H9 (cell line): ENCODE measurements around the gene MT3. TPM values are rescaled to one million over a fixed set of nuclear protein-coding genes. Genes with fewer than 3 reads are reported as not detected.
A peak's percentile ranks its signal among the peaks of the same experiment; 100 is the strongest.

Experiments used
- DNase-seq: peaks from one replicate; pipeline ENCODE4 v3.0.0-alpha.2; 2017
- H2AFZ ChIP-seq: one replicate; pipeline ENCODE4 v1.6.1; 2013; ENCODE audit warnings: mild to moderate bottlenecking, low read length, control low read depth, moderate library complexity
- H2AK5ac ChIP-seq: 2 replicates; pipeline ENCODE4 v1.6.1; 2013; ENCODE audit warnings: low read length, control low read depth, mixed read lengths; ENCODE audit not compliant: insufficient read length
- H2BK120ac ChIP-seq: one replicate; pipeline ENCODE4 v1.6.1; 2013; ENCODE audit warnings: low read depth, mild to moderate bottlenecking, low read length, control low read depth, inconsistent platforms; ENCODE audit not compliant: poor library complexity, severe bottlenecking
- H2BK12ac ChIP-seq: 2 replicates; pipeline ENCODE4 v1.6.1; 2013; ENCODE audit warnings: low read length, control low read depth, mixed read lengths, low read depth; ENCODE audit not compliant: insufficient read length
- H2BK15ac ChIP-seq: 2 replicates; pipeline ENCODE4 v1.6.1; 2013; ENCODE audit warnings: low read depth, low read length, control low read depth
- H2BK20ac ChIP-seq: one replicate; pipeline ENCODE4 v1.6.1; 2013; ENCODE audit warnings: low read depth, mild to moderate bottlenecking, low read length, control low read depth, inconsistent platforms; ENCODE audit not compliant: poor library complexity, severe bottlenecking
- H2BK5ac ChIP-seq: 2 replicates; pipeline ENCODE4 v1.6.1; 2013; ENCODE audit warnings: low read length, control low read depth, mixed read lengths; ENCODE audit not compliant: insufficient read length
- H3K14ac ChIP-seq: 2 replicates; pipeline ENCODE4 v1.6.1; 2013; ENCODE audit warnings: low read length, control low read depth; ENCODE audit not compliant: insufficient read depth
- H3K18ac ChIP-seq: 2 replicates; pipeline ENCODE4 v1.6.1; 2013; ENCODE audit warnings: low read depth, mild to moderate bottlenecking, mixed read lengths, low read length, control low read depth; ENCODE audit not compliant: insufficient read length
- H3K23ac ChIP-seq: 2 replicates; pipeline ENCODE4 v1.6.1; 2013; ENCODE audit warnings: low read length, control low read depth, mixed read lengths, low read depth; ENCODE audit not compliant: insufficient read length
- H3K23me2 ChIP-seq: 2 replicates; pipeline ENCODE4 v1.6.1; 2013; ENCODE audit warnings: low read depth, mild to moderate bottlenecking, mixed read lengths, low read length, control low read depth; ENCODE audit not compliant: insufficient read length, poor library complexity, severe bottlenecking
- H3K27ac ChIP-seq: 2 replicates; pipeline ENCODE4 v1.5.1; 2013; ENCODE audit warnings: low read length, control low read depth, mixed read lengths, low read depth; ENCODE audit not compliant: insufficient read length
- H3K27me3 ChIP-seq: 2 replicates; pipeline ENCODE4 v1.6.1; 2013; ENCODE audit warnings: low read length, control low read depth, inconsistent platforms; ENCODE audit not compliant: insufficient read depth
- H3K4ac ChIP-seq: 2 replicates; pipeline ENCODE4 v1.6.1; 2013; ENCODE audit warnings: low read depth, mild to moderate bottlenecking, control low read depth, inconsistent platforms, low read length, moderate library complexity
- H3K4me1 ChIP-seq: 2 replicates; pipeline ENCODE4 v1.6.1; 2013; ENCODE audit warnings: low read length, control low read depth, inconsistent platforms; ENCODE audit not compliant: insufficient read depth
- H3K4me2 ChIP-seq: 2 replicates; pipeline ENCODE4 v1.6.1; 2013; ENCODE audit warnings: low read length, control low read depth, mixed read lengths; ENCODE audit not compliant: insufficient read length, insufficient read depth
- H3K56ac ChIP-seq: 2 replicates; pipeline ENCODE4 v1.6.1; 2013; ENCODE audit warnings: low read depth, mild to moderate bottlenecking, mixed read lengths, low read length, control low read depth; ENCODE audit not compliant: insufficient read length
- H3K79me1 ChIP-seq: 2 replicates; pipeline ENCODE4 v1.6.1; 2013; ENCODE audit warnings: low read depth, mild to moderate bottlenecking, moderate library complexity, low read length, control low read depth, inconsistent platforms; ENCODE audit not compliant: insufficient read depth, poor library complexity, severe bottlenecking
- H3K79me2 ChIP-seq: 2 replicates; pipeline ENCODE4 v1.6.1; 2013; ENCODE audit warnings: low read length, control low read depth, inconsistent platforms; ENCODE audit not compliant: insufficient read depth
- H3K9ac ChIP-seq: 2 replicates; pipeline ENCODE4 v1.6.1; 2013; ENCODE audit warnings: low read length, control low read depth, mixed read lengths; ENCODE audit not compliant: insufficient read length; ENCODE audit errors: extremely low read depth
- H3K9me3 ChIP-seq: one replicate; pipeline ENCODE4 v1.6.1; 2013; ENCODE audit warnings: low read depth, low read length, inconsistent platforms; ENCODE audit not compliant: control insufficient read depth
- H3T11ph ChIP-seq: one replicate; pipeline ENCODE4 v1.6.1; 2013; ENCODE audit warnings: mild to moderate bottlenecking, low read length, control low read depth, inconsistent platforms
- H4K20me1 ChIP-seq: one replicate; pipeline ENCODE4 v1.6.1; 2013; ENCODE audit not compliant: control insufficient read depth, insufficient read length, insufficient read depth
- H4K5ac ChIP-seq: 2 replicates; pipeline ENCODE4 v1.6.1; 2013; ENCODE audit warnings: low read depth, mild to moderate bottlenecking, mixed read lengths, low read length, control low read depth; ENCODE audit not compliant: insufficient read length
- H4K8ac ChIP-seq: replicated peaks from 2 replicates; pipeline ENCODE4 v1.6.1; 2013; ENCODE audit warnings: low read length, control low read depth, mixed read lengths, low read depth; ENCODE audit not compliant: insufficient read length
- H4K91ac ChIP-seq: 2 replicates; pipeline ENCODE4 v1.6.1; 2013; ENCODE audit warnings: low read depth, mild to moderate bottlenecking, moderate library complexity, mixed read lengths, low read length, control low read depth; ENCODE audit not compliant: insufficient read length
- H3K27ac Mint-ChIP-seq, 3 experiments: 2 replicates in 2 of 3; 3 replicates in 1 of 3; pipeline ENCODE4 v1.8.0; 2020 to 2021; ENCODE audit warnings: mixed read lengths in 3 of 3, mild to moderate bottlenecking in 1 of 3, moderate library complexity in 1 of 3
- H3K27me3 Mint-ChIP-seq: 2 replicates; pipeline ENCODE4 v1.8.0; 2021; ENCODE audit warnings: low read depth, mild to moderate bottlenecking, moderate library complexity, mixed read lengths
- H3K36me3 Mint-ChIP-seq, 3 experiments: 2 replicates in 2 of 3; 3 replicates in 1 of 3; pipeline ENCODE4 v1.8.0; 2020 to 2021; ENCODE audit warnings: low read depth in 3 of 3, mixed read lengths in 3 of 3; ENCODE audit not compliant: insufficient read depth in 1 of 3
- H3K4me1 Mint-ChIP-seq, 2 experiments: 2 replicates each; pipeline ENCODE4 v1.8.0; 2020; ENCODE audit warnings: mixed read lengths in 2 of 2
- H3K4me3 Mint-ChIP-seq, 2 experiments: 2 replicates in 1 of 2; 3 replicates in 1 of 2; pipeline ENCODE4 v1.8.0; 2020 to 2021; ENCODE audit warnings: mild to moderate bottlenecking in 2 of 2, mixed read lengths in 2 of 2, moderate library complexity in 1 of 2
- H3K9me3 Mint-ChIP-seq, 2 experiments: 2 replicates in 1 of 2; 3 replicates in 1 of 2; pipeline ENCODE4 v1.8.0; 2020; ENCODE audit warnings: mild to moderate bottlenecking in 2 of 2, mixed read lengths in 2 of 2, moderate library complexity in 1 of 2
- CTCF ChIP-seq: fragments of 200-600 bp; sonication (generic); conservative IDR thresholded peaks from 3 replicates; pipeline ENCODE4 v1.8.0; 2021; ENCODE audit warnings: antibody characterized with exemption, mild to moderate bottlenecking
- WGBS: extraction: QIAGEN DNeasy Blood & Tissue Kit; methylation state at CpG from one replicate; pipeline ENCODE4 v1.1.7; 2013; ENCODE audit warnings: missing lambda C conversion rate, low lambda C conversion rate, mixed read lengths; ENCODE audit not compliant: insufficient read length; ENCODE audit errors: extremely low coverage; 5-methylcytosine and 5-hydroxymethylcytosine counted together
- total RNA-seq: library from RNA; stranded (reverse); gene quantifications from 2 replicates; pipeline ENCODE4 v1.2.1, GENCODE V29; 2021

The MT3 gene
- total RNA-seq, 1 experiment from 2014 or later, result not detected

DNA sequence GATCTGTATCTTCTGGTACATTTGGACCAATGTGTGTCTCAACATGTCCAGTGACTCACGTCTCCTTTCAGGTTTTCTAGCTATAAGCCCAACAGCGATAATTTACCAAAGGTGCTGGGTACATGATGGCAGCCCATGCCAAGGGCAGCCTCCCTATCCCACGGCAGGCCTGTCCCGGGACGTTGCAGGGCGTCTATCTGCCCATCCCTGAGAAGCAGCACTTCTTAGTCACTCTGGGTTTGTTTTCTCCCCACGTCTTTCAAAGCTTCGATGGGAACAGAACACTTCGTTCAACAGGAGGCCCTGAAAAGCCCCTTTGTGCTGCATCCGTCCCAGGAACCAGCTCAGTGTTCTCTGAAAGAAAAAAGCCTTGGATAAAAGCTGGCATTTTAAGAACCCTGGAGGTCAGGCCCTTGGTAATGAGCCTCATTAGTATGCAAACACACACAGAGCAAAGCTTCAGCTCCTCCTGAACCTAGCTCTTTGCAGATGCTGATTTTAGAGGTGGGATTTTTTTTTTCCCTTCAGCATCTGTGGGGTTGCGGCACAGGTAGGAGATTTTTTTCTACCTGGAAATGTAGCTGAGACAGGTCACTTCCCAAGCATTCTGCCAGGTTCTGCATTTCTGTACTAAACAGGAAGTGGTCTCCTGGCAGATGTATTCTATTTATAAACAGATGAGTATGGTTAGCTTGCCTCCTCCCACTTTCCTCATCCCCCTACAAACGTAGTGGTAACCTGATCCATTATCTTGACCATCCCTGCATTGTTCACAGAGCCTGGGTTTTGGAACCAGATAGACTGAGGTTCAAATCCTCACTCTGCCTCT lies 42.0 kb upstream of the MT3 start:
- no peaks in the 10 kb centered on the region for H3K27me3 ChIP-seq
- peak overlapping the region; percentile 49 for H3K4me2 ChIP-seq
- peak overlapping the region; percentile 86 for H3K27ac ChIP-seq
- Mint-ChIP-seq H3K27me3 (peaks cover 12% of the 10 kb centered on the region), H3K27ac (peak overlapping the region; percentile 96 to 99 (median 98)), H3K4me1 (peaks cover 32 to 36% of the 10 kb centered on the region in 2 experiments), H3K9me3 (no peaks in the 10 kb centered on the region; a peak in 1 of 5 replicates), H3K4me3 (peak overlapping the region; percentile 39 to 76), H3K36me3 (no peaks in the 10 kb centered on the region; a peak in 1 of 7 replicates)
- no peak overlapping the region for H3K23ac ChIP-seq
- H4K5ac ChIP-seq, result no peak overlapping the region
- H2AK5ac ChIP-seq, result no peak overlapping the region
- no peak overlapping the region; the same call in 1 of the 2 replicates for H3K14ac ChIP-seq
- H4K8ac ChIP-seq, result no peak overlapping the region
- no peak overlapping the region for H3K9ac ChIP-seq
- no peak overlapping the region for H3K18ac ChIP-seq
- no peak overlapping the region for H2BK5ac ChIP-seq
- H3K4ac ChIP-seq, result no peak overlapping the region; the same call in 1 of the 2 replicates
- H2BK120ac ChIP-seq, result no peak overlapping the region
- no peak overlapping the region for H2BK20ac ChIP-seq
- H3K4me1 ChIP-seq, result peaks cover 4% of the 10 kb centered on the region; the same call in 1 of the 2 replicates
- H2AFZ ChIP-seq, result no peak overlapping the region
- no peak for TF ChIP-seq CTCF
- no peak overlapping the region for H3K56ac ChIP-seq
- H3K9me3 ChIP-seq, result no peaks in the 10 kb centered on the region
- no peak overlapping the region for H3T11ph ChIP-seq
- no peaks in the 10 kb centered on the region for H4K20me1 ChIP-seq
- H3K79me2 ChIP-seq, result no peaks in the 10 kb centered on the region
- H3K79me1 ChIP-seq, result no peaks in the 10 kb centered on the region
- H3K23me2 ChIP-seq, result no peaks in the 10 kb centered on the region
- H2BK12ac ChIP-seq, result no peak overlapping the region
- H2BK15ac ChIP-seq, result no peak overlapping the region
- whole genome bisulfite sequencing, result no CpG with 5 or more reads among the region's 12 CpGs
- DNase-seq, result peak; percentile 77
- no peak overlapping the region for H4K91ac ChIP-seq
